Lower leg skin (tissue), 4 donors: ENCODE results near the gene MAPK8. TPM values are rescaled to one million over a fixed set of nuclear protein-coding genes. Genes with fewer than 3 reads are reported as not detected.

Source experiments
- DNase-seq, 2 donors: peaks; one replicate each; pipeline ENCODE4 v3.0.0-alpha.2; 2019; ENCODE audit warnings: low spot score in 2 of 2
- H3K4me3 ChIP-seq: fragments of 200-600 bp; sonication (generic); 2 replicates; pipeline ENCODE4 v1.5.1; 2017; ENCODE audit warnings: mild to moderate bottlenecking, low read depth; ENCODE audit not compliant: poor library complexity, severe bottlenecking
- CTCF ChIP-seq, 3 donors: fragments of 450-650 bp; IDR thresholded peaks; one replicate each; pipeline ENCODE4 v1.5.1; 2016; ENCODE audit warnings: antibody characterized with exemption in 3 of 3, mild to moderate bottlenecking in 3 of 3, moderate library complexity in 2 of 3
- POLR2A ChIP-seq, 2 donors: fragments of 450-650 bp; IDR thresholded peaks; one replicate each; pipeline ENCODE4 v1.6.1; 2016 to 2017; ENCODE audit warnings: antibody characterized with exemption in 2 of 2, mild to moderate bottlenecking in 1 of 2, moderate library complexity in 1 of 2
- WGBS, 2 donors: methylation state at CpG; one replicate each; pipeline ENCODE4 v1.1.5; 2018; 5-methylcytosine and 5-hydroxymethylcytosine counted together
- intact Hi-C: fragments of 100-400 bp; cut with DNase I; formaldehyde crosslinking; loops from one replicate; pipeline ENCODE4 v1.15.0; 2023; ENCODE audit warnings: low total_unique reads
- total RNA-seq, 4 donors: library from RNA; depleted of rRNA; stranded (reverse); fragments of >200 nt; gene quantifications; one replicate each; pipeline ENCODE4 v1.1.0, GENCODE V29; 2016

Gene MAPK8
- total RNA-seq, 4 donors from 2014 or later = 26.7 to 58.6 (median 44.0) TPM

GRCh38 chr10:48461623-48462481, 155.4 kb downstream of the MAPK8 start:
- intact Hi-C loops = no loop called here
- no peak overlapping the region for H3K4me3 ChIP-seq
- 84 to 86% methylated on average over 12 of the region's 12 CpGs for WGBS, 2 donors
- no peak for TF ChIP-seq POLR2A (IDR thresholded peaks at IDR 0.05)
- TF ChIP-seq CTCF (IDR thresholded peaks at IDR 0.05) = no peak
- peak in 1 of 2 donors; percentile 61 for DNase-seq

- peak in 1 of 2 donors; percentile 82 for DNase-seq
- WGBS, 2 donors = 80 to 88% methylated on average over 4 of the region's 5 CpGs
- intact Hi-C loops = no loop called here
- TF ChIP-seq POLR2A (IDR thresholded peaks at IDR 0.05) = no peak
- TF ChIP-seq CTCF (IDR thresholded peaks at IDR 0.05) = no peak
- H3K4me3 ChIP-seq = no peak overlapping the region
Measured at GRCh38 chr10:48462482-48463020, 156.1 kb downstream of the MAPK8 start.

GRCh38 chr10:48463318-48464003, 157.0 kb downstream of the MAPK8 start:
- no peak for TF ChIP-seq CTCF (IDR thresholded peaks at IDR 0.05)
- TF ChIP-seq POLR2A (IDR thresholded peaks at IDR 0.05) = no peak
- DNase-seq = peak in 1 of 2 donors; percentile 74
- WGBS, 2 donors = 31 to 35% methylated on average over 8 of the region's 8 CpGs
- intact Hi-C loops = no loop called here
- no peak overlapping the region for H3K4me3 ChIP-seq

GRCh38 chr10:48464121-48464870, 157.8 kb downstream of the MAPK8 start:
- peak in 1 of 2 donors; percentile 79 for DNase-seq
- TF ChIP-seq CTCF (IDR thresholded peaks at IDR 0.05) (no peak), POLR2A (IDR thresholded peaks at IDR 0.05) (no peak)
- WGBS, 2 donors = 78 to 80% methylated on average over 8 to 9 of the region's 9 CpGs
- no peak overlapping the region for H3K4me3 ChIP-seq
- intact Hi-C loops = no loop called here

GRCh38 chr10:48464871-48465736, 158.6 kb downstream of the MAPK8 start:
- WGBS, 2 donors = 35 to 37% methylated on average over 24 to 27 of the region's 27 CpGs

More at GRCh38 chr10:48464871-48465736, 158.6 kb downstream of the MAPK8 start:
- TF ChIP-seq CTCF (IDR thresholded peaks at IDR 0.05) (no peak), POLR2A (IDR thresholded peaks at IDR 0.05) (no peak)
- intact Hi-C loops = loop anchor here (5.0 kb wide), 1 partner anchor 507 kb away; no protein-coding TSS in a partner anchor
- peak in 1 of 2 donors; percentile 76 for DNase-seq
- no peak overlapping the region for H3K4me3 ChIP-seq
